A375 (cell line): ENCODE measurements around the gene KRTAP2-4. TPM values are rescaled to one million over a fixed set of nuclear protein-coding genes. Genes with fewer than 3 reads are reported as not detected.

ENCODE experiments used
- total RNA-seq: library from RNA; depleted of rRNA; stranded (reverse); fragments of >200 nt; shearing (Covaris generic); gene quantifications from 2 replicates; pipeline ENCODE4 v1.2.3, GENCODE V29; 2014; rRNA removed

The KRTAP2-4 gene
- not detected in 2 replicates for total RNA-seq

GRCh38 chr17:41065829-41066624, at the start of gene KRTAP2-4:
KRTAP2-4 (minus strand) TSS chr17:41065879; CDS start chr17:41065845, 34 bp downstream.

GRCh38 chr17:41105347-41105746, 39.7 kb upstream of the KRTAP2-4 start, which contains the start of gene KRTAP4-9:
KRTAP4-9 (plus strand) TSS chr17:41105389; CDS start chr17:41105389, 0 bp downstream.

DNA sequence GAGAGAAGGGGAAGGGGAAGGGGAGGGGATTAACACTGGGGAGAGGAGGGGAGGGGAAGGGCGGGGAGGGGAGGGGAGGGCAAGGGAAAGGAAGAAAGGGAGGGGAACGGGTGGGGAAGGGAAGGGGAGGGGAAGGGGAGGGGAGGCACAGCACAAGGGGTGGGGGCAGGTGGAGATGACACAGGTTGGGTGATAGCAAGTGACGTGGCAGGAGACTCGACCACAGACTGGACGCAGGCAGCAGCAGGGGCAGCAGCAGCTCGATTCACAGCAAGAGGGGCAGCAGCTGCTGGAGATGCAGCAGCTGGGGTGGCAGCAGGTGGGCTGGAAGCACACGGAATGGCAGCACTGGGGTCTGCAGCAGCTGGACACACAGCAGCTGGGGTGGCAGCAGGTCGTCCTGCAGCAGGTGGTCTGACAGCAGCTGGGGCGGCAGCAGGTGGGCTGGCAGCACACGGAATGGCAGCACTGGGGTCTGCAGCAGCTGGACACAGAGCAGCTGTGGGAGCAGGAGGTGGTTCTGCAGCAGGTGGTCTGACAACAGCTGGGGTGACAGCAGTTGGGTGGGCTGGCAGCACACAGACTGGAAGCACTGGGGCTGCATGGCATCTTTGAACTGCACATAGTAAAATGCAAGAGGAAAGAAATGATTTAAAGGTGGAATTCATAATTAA, 36.0 kb upstream of the KRTAP2-4 start, which contains the start of gene KRTAP4-16:
TSS of gene KRTAP4-16 (minus strand) at position 624 of the 674 bp plus-strand sequence. CDS start at position 624, 0 bp downstream.

GRCh38 chr17:41098042-41098441, 32.4 kb upstream of the KRTAP2-4 start, which contains the start of gene KRTAP4-8:
KRTAP4-8 (minus strand) TSS chr17:41098142; CDS start chr17:41098084, 58 bp downstream.

GRCh38 chr17:41084100-41084856, 18.6 kb upstream of the KRTAP2-4 start, which contains the start of gene KRTAP4-7:
KRTAP4-7 (plus strand) TSS chr17:41084150; CDS start chr17:41084207, 57 bp downstream.

DNA sequence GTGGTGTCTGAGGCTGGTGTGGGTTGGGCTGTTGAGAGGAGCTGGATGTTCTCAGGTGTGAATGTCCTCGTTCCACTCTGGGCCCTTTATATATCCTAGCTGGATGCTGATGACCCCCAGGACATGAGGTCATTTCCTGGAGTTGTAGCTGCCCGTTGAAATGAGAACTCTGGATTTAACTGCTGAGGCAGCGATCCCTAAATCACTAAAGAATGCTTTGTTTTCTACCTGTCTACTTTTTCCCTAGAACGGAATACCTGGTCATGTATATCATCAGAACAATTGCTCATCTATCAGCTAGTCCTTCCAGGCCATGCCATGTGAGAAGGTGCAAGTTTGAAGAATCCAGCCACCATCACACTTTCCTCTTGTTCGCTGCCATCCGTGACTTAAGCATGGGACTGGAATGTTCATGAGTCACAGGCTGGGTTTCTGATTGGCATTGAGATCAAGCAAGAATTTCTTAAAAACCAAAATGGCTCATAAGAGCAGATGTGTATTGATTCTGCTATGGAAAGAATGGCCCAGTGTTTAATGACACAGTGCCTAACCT, 5.6 kb downstream of the KRTAP2-4 start, which contains the start of gene KRTAP2-3:
TSS of gene KRTAP2-3 (minus strand) at position 63 of the 553 bp plus-strand sequence. CDS start 64 bp downstream, outside the sequence.

GRCh38 chr17:41055130-41055529, 10.5 kb downstream of the KRTAP2-4 start, which contains the start of gene KRTAP2-2:
KRTAP2-2 (minus strand) TSS chr17:41055230; CDS start chr17:41055211, 19 bp downstream.

GRCh38 chr17:41046735-41047465, 18.8 kb downstream of the KRTAP2-4 start, which contains the start of gene KRTAP2-1:
KRTAP2-1 (minus strand) TSS chr17:41047316; CDS start chr17:41047267, 49 bp downstream.

GRCh38 chr17:41040783-41041571, 24.7 kb downstream of the KRTAP2-4 start, which contains the start of gene KRTAP1-1:
KRTAP1-1 (minus strand) TSS chr17:41041450; CDS start chr17:41041397, 53 bp downstream.

GRCh38 chr17:41034346-41034935, 31.2 kb downstream of the KRTAP2-4 start, which contains the start of gene KRTAP1-3:
KRTAP1-3 (minus strand) TSS chr17:41034874; CDS start chr17:41034821, 53 bp downstream.

GRCh38 chr17:41029633-41030245, 35.9 kb downstream of the KRTAP2-4 start, which contains the start of gene KRTAP1-4:
KRTAP1-4 (minus strand) TSS chr17:41030195; CDS start chr17:41030078, 117 bp downstream.

GRCh38 chr17:41026715-41027471, 38.8 kb downstream of the KRTAP2-4 start, which contains the start of gene KRTAP1-5:
KRTAP1-5 (minus strand) TSS chr17:41027208; CDS start chr17:41027155, 53 bp downstream.

Other genes with a start within 250 kb of the KRTAP2-4 start
- gene KRT10, start 243.3 kb downstream of the KRTAP2-4 start, total RNA-seq = 30.4 and 38.5 TPM in 2 replicates
- 1.6 and 3.4 TPM in 2 replicates for gene KRT12, start 198.7 kb downstream of the KRTAP2-4 start, total RNA-seq
- 0.08 TPM in 1 of 2 replicates, not detected in the other for gene KRT20, start 180.6 kb downstream of the KRTAP2-4 start, total RNA-seq
- gene KRT23, start 128.2 kb downstream of the KRTAP2-4 start, total RNA-seq = 0.08 TPM in 1 of 2 replicates, not detected in the other
- not detected in 2 replicates for gene KRT39, start 98.9 kb downstream of the KRTAP2-4 start, total RNA-seq
- not detected in 2 replicates for gene KRT40, start 81.6 kb downstream of the KRTAP2-4 start, total RNA-seq
- not detected in 2 replicates for gene KRTAP3-3, start 71.7 kb downstream of the KRTAP2-4 start, total RNA-seq
- not detected in 2 replicates for gene KRTAP3-2, start 66.0 kb downstream of the KRTAP2-4 start, total RNA-seq
- not detected in 2 replicates for gene KRTAP3-1, start 56.8 kb downstream of the KRTAP2-4 start, total RNA-seq
- gene KRTAP1-5, start 38.7 kb downstream of the KRTAP2-4 start, total RNA-seq = not detected in 2 replicates
- gene KRTAP1-4, start 35.7 kb downstream of the KRTAP2-4 start, total RNA-seq = not detected in 2 replicates
- gene KRTAP1-3, start 31.0 kb downstream of the KRTAP2-4 start, total RNA-seq = not detected in 2 replicates
- gene KRTAP1-1, start 24.4 kb downstream of the KRTAP2-4 start, total RNA-seq = not detected in 2 replicates
- gene KRTAP2-1, start 18.6 kb downstream of the KRTAP2-4 start, total RNA-seq = not detected in 2 replicates
- not detected in 2 replicates for gene KRTAP2-2, start 10.6 kb downstream of the KRTAP2-4 start, total RNA-seq
- 0.29 TPM in 1 of 2 replicates, not detected in the other for gene KRTAP2-3, start 5.8 kb downstream of the KRTAP2-4 start, total RNA-seq
- gene KRTAP4-7, start 18.3 kb upstream of the KRTAP2-4 start, total RNA-seq = not detected in 2 replicates
- gene KRTAP4-8, start 32.3 kb upstream of the KRTAP2-4 start, total RNA-seq = not detected in 2 replicates
- not detected in 2 replicates for gene KRTAP4-16, start 36.3 kb upstream of the KRTAP2-4 start, total RNA-seq
- gene KRTAP4-9, start 39.5 kb upstream of the KRTAP2-4 start, total RNA-seq = not detected in 2 replicates
- gene KRTAP4-11, start 52.5 kb upstream of the KRTAP2-4 start, total RNA-seq = not detected in 2 replicates
- gene KRTAP4-12, start 58.3 kb upstream of the KRTAP2-4 start, total RNA-seq = not detected in 2 replicates
- gene KRTAP4-6, start 74.7 kb upstream of the KRTAP2-4 start, total RNA-seq = not detected in 2 replicates
- not detected in 2 replicates for gene KRTAP4-5, start 83.9 kb upstream of the KRTAP2-4 start, total RNA-seq
- gene KRTAP4-4, start 94.9 kb upstream of the KRTAP2-4 start, total RNA-seq = not detected in 2 replicates
- not detected in 2 replicates for gene KRTAP4-3, start 102.3 kb upstream of the KRTAP2-4 start, total RNA-seq
- not detected in 2 replicates for gene KRTAP4-2, start 112.3 kb upstream of the KRTAP2-4 start, total RNA-seq
- not detected in 2 replicates for gene KRTAP4-1, start 119.0 kb upstream of the KRTAP2-4 start, total RNA-seq
- gene KRTAP9-1, start 124.0 kb upstream of the KRTAP2-4 start, total RNA-seq = not detected in 2 replicates
- not detected in 2 replicates for gene KRTAP9-2, start 160.8 kb upstream of the KRTAP2-4 start, total RNA-seq
- not detected in 2 replicates for gene KRTAP9-3, start 166.6 kb upstream of the KRTAP2-4 start, total RNA-seq
- gene KRTAP9-8, start 172.1 kb upstream of the KRTAP2-4 start, total RNA-seq = not detected in 2 replicates
- not detected in 2 replicates for gene KRTAP9-4, start 183.8 kb upstream of the KRTAP2-4 start, total RNA-seq
- gene KRTAP9-9, start 189.5 kb upstream of the KRTAP2-4 start, total RNA-seq = not detected in 2 replicates
- gene KRTAP9-6, start 199.5 kb upstream of the KRTAP2-4 start, total RNA-seq = not detected in 2 replicates
- gene KRTAP9-7, start 209.8 kb upstream of the KRTAP2-4 start, total RNA-seq = not detected in 2 replicates
- not detected in 2 replicates for gene KRTAP29-1, start 237.0 kb upstream of the KRTAP2-4 start, total RNA-seq
- not detected in 2 replicates for gene KRTAP16-1, start 243.4 kb upstream of the KRTAP2-4 start, total RNA-seq
- gene KRTAP17-1, start 249.8 kb upstream of the KRTAP2-4 start, total RNA-seq = not detected in 2 replicates